CD4-positive, CD25-positive, alpha-beta regulatory T cell (primary cell): ENCODE data around the gene AMBRA1. TPM values are rescaled to one million over a fixed set of nuclear protein-coding genes. Genes with fewer than 3 reads are reported as not detected.

Experiments used
- ATAC-seq, 2 donors: fragments of 150-1000 bp; cut with Tn5 transposase; one replicate each; pipeline ENCODE4 v1.10.0; 2021; ENCODE audit warnings: low read depth in 2 of 2, moderate number of reproducible peaks in 2 of 2, moderate library complexity in 1 of 2
- DNase-seq, 3 donors: peaks; one replicate each; pipeline versions ENCODE4 v3.0.0 to v3.0.0-alpha.2; 2012 to 2022; ENCODE audit warnings: mixed read lengths in 1 of 3
- H3K27ac ChIP-seq: one replicate; pipeline ENCODE4 v1.7.0; 2013; ENCODE audit warnings: mild to moderate bottlenecking, low read length; ENCODE audit not compliant: insufficient read depth, poor library complexity, severe bottlenecking
- H3K27me3 ChIP-seq: one replicate; pipeline ENCODE4 v1.7.0; 2013; ENCODE audit warnings: low read length; ENCODE audit not compliant: control insufficient read depth, insufficient read depth
- H3K36me3 ChIP-seq: one replicate; pipeline ENCODE4 v1.7.0; 2013; ENCODE audit warnings: mild to moderate bottlenecking, low read length, moderate library complexity; ENCODE audit not compliant: control insufficient read depth, insufficient read depth
- H3K4me1 ChIP-seq: 2 replicates; pipeline ENCODE4 v1.7.0; 2013; ENCODE audit warnings: mild to moderate bottlenecking, low read length; ENCODE audit not compliant: insufficient read depth, control insufficient read depth, poor library complexity, severe bottlenecking
- H3K4me3 ChIP-seq: one replicate; pipeline ENCODE4 v1.7.0; 2013; ENCODE audit warnings: low read depth, mild to moderate bottlenecking, low read length, moderate library complexity
- H3K9me3 ChIP-seq, 2 experiments: 1 replicate in 1 of 2; 2 replicates in 1 of 2; pipeline ENCODE4 v1.7.0; 2013; ENCODE audit warnings: low read length in 2 of 2, mild to moderate bottlenecking in 1 of 2, moderate library complexity in 1 of 2; ENCODE audit not compliant: control insufficient read depth in 2 of 2
- H3K27ac Mint-ChIP-seq, 3 donors: one replicate each; pipeline ENCODE4 v1.8.0; 2020 to 2022; ENCODE audit warnings: mild to moderate bottlenecking in 3 of 3, mixed read lengths in 3 of 3, moderate library complexity in 2 of 3
- H3K27me3 Mint-ChIP-seq: one replicate; pipeline ENCODE4 v1.8.0; 2022; ENCODE audit warnings: mild to moderate bottlenecking, mixed read lengths
- H3K36me3 Mint-ChIP-seq: one replicate; pipeline ENCODE4 v1.8.0; 2020; ENCODE audit warnings: mixed read lengths
- H3K4me1 Mint-ChIP-seq, 4 donors: one replicate each; pipeline ENCODE4 v1.8.0; 2020 to 2022; ENCODE audit warnings: mixed read lengths in 4 of 4, mild to moderate bottlenecking in 1 of 4
- H3K4me3 Mint-ChIP-seq, 4 donors: one replicate each; pipeline ENCODE4 v1.8.0; 2020 to 2022; ENCODE audit warnings: mild to moderate bottlenecking in 4 of 4, mixed read lengths in 4 of 4, moderate library complexity in 3 of 4
- H3K9me3 Mint-ChIP-seq, 7 donors: one replicate each; pipeline ENCODE4 v1.8.0; 2020 to 2022; ENCODE audit warnings: mixed read lengths in 7 of 7, mild to moderate bottlenecking in 3 of 7, moderate library complexity in 2 of 7
- polyA plus RNA-seq, 4 donors: library from polyadenylated mRNA; unstranded; fragments of 300-500 nt; fragmentation: Illumina TruSeq; gene quantifications; one replicate each; pipeline ENCODE4 v1.2.3, GENCODE V29; 2021
- total RNA-seq: library from RNA; stranded (reverse); gene quantifications from one replicate; pipeline ENCODE4 v1.2.3, GENCODE V29; 2022

AMBRA1 gene
- total and polyA plus RNA-seq, 5 donors from 2014 or later, result 8.2 to 61.0 (median 12.3) TPM

- peak overlapping the region; percentile 5 to 53 (median 33) for H3K27ac Mint-ChIP-seq
- Histone ChIP-seq H3K36me3 (no peaks in the 10 kb centered on the region), H3K27me3 (no peaks in the 10 kb centered on the region), H3K4me3 (no peak overlapping the region), H3K4me1 (peaks cover 10% of the 10 kb centered on the region), H3K9me3 (no peaks in the 10 kb centered on the region), H3K27ac (no peak overlapping the region)
- no peaks in the 10 kb centered on the region for H3K9me3 Mint-ChIP-seq
- H3K36me3 Mint-ChIP-seq, result peaks cover 18% of the 10 kb centered on the region
- H3K4me3 Mint-ChIP-seq, result no peak overlapping the region
- no peaks in the 10 kb centered on the region for H3K27me3 Mint-ChIP-seq
- H3K4me1 Mint-ChIP-seq, result peaks cover 37 to 47% (median 46%) of the 10 kb centered on the region in 4 donors
- no peak for ATAC-seq
- DNase-seq, result no peak
These were observed 142.9 kb downstream of the AMBRA1 start for GRCh38 chr11:46450846-46451477.

GRCh38 chr11:46447544-46447943, 146.3 kb downstream of the AMBRA1 start:
- Mint-ChIP-seq H3K36me3 (peaks cover 26% of the 10 kb centered on the region), H3K27me3 (no peaks in the 10 kb centered on the region), H3K4me3 (no peak overlapping the region), H3K4me1 (peaks cover 30 to 50% (median 45%) of the 10 kb centered on the region in 4 donors), H3K9me3 (no peaks in the 10 kb centered on the region), H3K27ac (peak overlapping the region in 1 of 3 donors; percentile 57)
- no peaks in the 10 kb centered on the region for H3K9me3 ChIP-seq
- no peaks in the 10 kb centered on the region for H3K27me3 ChIP-seq
- no peak for ATAC-seq
- no peak for DNase-seq
- no peak overlapping the region for H3K27ac ChIP-seq
- peaks cover 9% of the 10 kb centered on the region for H3K36me3 ChIP-seq
- no peak overlapping the region for H3K4me3 ChIP-seq
- H3K4me1 ChIP-seq, result peaks cover 10% of the 10 kb centered on the region

- Mint-ChIP-seq H3K27ac (peak overlapping the region in 2 of 3 donors; percentile 7 to 25), H3K4me3 (no peak overlapping the region), H3K4me1 (peaks cover 23 to 40% (median 35%) of the 10 kb centered on the region in 4 donors), H3K9me3 (no peaks in the 10 kb centered on the region), H3K36me3 (peaks cover 30% of the 10 kb centered on the region), H3K27me3 (no peaks in the 10 kb centered on the region)
- DNase-seq (no peak), ATAC-seq (no peak)
- H3K4me1 ChIP-seq, result peaks cover 10% of the 10 kb centered on the region
- no peaks in the 10 kb centered on the region for H3K27me3 ChIP-seq
- H3K36me3 ChIP-seq, result peaks cover 22% of the 10 kb centered on the region
- H3K4me3 ChIP-seq, result no peak overlapping the region
- H3K27ac ChIP-seq, result no peak overlapping the region
- H3K9me3 ChIP-seq, result no peaks in the 10 kb centered on the region
These were observed 147.7 kb downstream of the AMBRA1 start for GRCh38 chr11:46445920-46446771.

- H3K4me1 Mint-ChIP-seq, result peaks cover 23 to 37% (median 33%) of the 10 kb centered on the region in 4 donors
These were observed 148.5 kb downstream of the AMBRA1 start for GRCh38 chr11:46445192-46445919.

GRCh38 chr11:46444305-46444704, 149.5 kb downstream of the AMBRA1 start:
- Histone ChIP-seq H3K4me3 (no peak overlapping the region), H3K27ac (no peak overlapping the region), H3K36me3 (peaks cover 22% of the 10 kb centered on the region), H3K27me3 (no peaks in the 10 kb centered on the region), H3K4me1 (peaks cover 10% of the 10 kb centered on the region), H3K9me3 (no peaks in the 10 kb centered on the region)
- DNase-seq (no peak), ATAC-seq (no peak)
- H3K27ac Mint-ChIP-seq, result peak overlapping the region in 2 of 3 donors; percentile 45 to 49
- no peak overlapping the region for H3K4me3 Mint-ChIP-seq
- peaks cover 20 to 31% (median 28%) of the 10 kb centered on the region in 4 donors for H3K4me1 Mint-ChIP-seq
- no peaks in the 10 kb centered on the region for H3K9me3 Mint-ChIP-seq
- H3K36me3 Mint-ChIP-seq, result peaks cover 29% of the 10 kb centered on the region
- H3K27me3 Mint-ChIP-seq, result no peaks in the 10 kb centered on the region

More at GRCh38 chr11:46445192-46445919, 148.5 kb downstream of the AMBRA1 start:
- Mint-ChIP-seq H3K4me3 (no peak overlapping the region), H3K27me3 (no peaks in the 10 kb centered on the region), H3K9me3 (no peaks in the 10 kb centered on the region), H3K27ac (peak overlapping the region in 1 of 3 donors; percentile 7), H3K36me3 (peaks cover 32% of the 10 kb centered on the region)
- Histone ChIP-seq H3K36me3 (peaks cover 22% of the 10 kb centered on the region), H3K4me3 (no peak overlapping the region), H3K9me3 (no peaks in the 10 kb centered on the region), H3K4me1 (peaks cover 10% of the 10 kb centered on the region), H3K27ac (no peak overlapping the region), H3K27me3 (no peaks in the 10 kb centered on the region)
- ATAC-seq (no peak), DNase-seq (no peak)

- Mint-ChIP-seq H3K27me3 (no peaks in the 10 kb centered on the region), H3K4me3 (no peak overlapping the region), H3K9me3 (no peaks in the 10 kb centered on the region), H3K36me3 (peaks cover 51% of the 10 kb centered on the region), H3K4me1 (peaks cover 0 to 4% (median 2%) of the 10 kb centered on the region in 4 donors), H3K27ac (no peak overlapping the region)
- Histone ChIP-seq H3K9me3 (no peaks in the 10 kb centered on the region), H3K4me1 (no peaks in the 10 kb centered on the region), H3K4me3 (no peak overlapping the region), H3K27ac (no peak overlapping the region), H3K27me3 (no peaks in the 10 kb centered on the region), H3K36me3 (peaks cover 45% of the 10 kb centered on the region)
- ATAC-seq, result no peak
- DNase-seq, result no peak
These were observed 155.6 kb downstream of the AMBRA1 start for GRCh38 chr11:46438211-46438610.

GRCh38 chr11:46437122-46437689, 156.6 kb downstream of the AMBRA1 start:
- Histone ChIP-seq H3K9me3 (no peaks in the 10 kb centered on the region), H3K27ac (no peak overlapping the region), H3K36me3 (peaks cover 47% of the 10 kb centered on the region), H3K4me3 (no peak overlapping the region), H3K4me1 (no peaks in the 10 kb centered on the region), H3K27me3 (no peaks in the 10 kb centered on the region)
- Mint-ChIP-seq H3K4me1 (peaks cover 0 to 4% (median 1%) of the 10 kb centered on the region in 4 donors), H3K36me3 (peaks cover 49% of the 10 kb centered on the region), H3K4me3 (no peak overlapping the region), H3K27ac (no peak overlapping the region), H3K27me3 (no peaks in the 10 kb centered on the region), H3K9me3 (no peaks in the 10 kb centered on the region)
- no peak for DNase-seq
- ATAC-seq, result no peak
